A549 (cell line): Measurements from ENCODE around the gene TSGA10. TPM values are rescaled to one million over a fixed set of nuclear protein-coding genes. Genes with fewer than 3 reads are reported as not detected.

Experiments
- ATAC-seq, 2 experiments: fragments of 200-7000 bp in 1 of 2; fragments of >200 bp in 1 of 2; cut with Nextera tagmentation in 1 of 2; cut with Tn5 transposase in 1 of 2; 3 replicates each; pipeline versions ENCODE4 v1.8.0 to v1.9.1; 2018 to 2020; ENCODE audit warnings: mild to moderate bottlenecking in 1 of 2, moderate library complexity in 1 of 2
- CTCF ChIA-PET: fragments of 300-600 bp; sonication (Branson Sonifier 250); formaldehyde crosslinking; extraction: SDS; loops from one replicate; lab custom pipeline; 2021; ENCODE audit warnings: antibody characterized with exemption, inconsistent platforms; lab: Yijun Ruan, JAX
- POLR2A ChIA-PET: fragments of 350-600 bp; formaldehyde crosslinking; extraction: SDS; loops from one replicate; lab custom pipeline; 2021; ENCODE audit warnings: antibody characterized with exemption, inconsistent platforms; lab: Yijun Ruan, JAX
- DNase-seq, 2 experiments: peaks; one replicate each; pipeline versions ENCODE4 v3.0.0 to v3.0.0-alpha.2; 2011 to 2016; ENCODE audit warnings: low read depth in 1 of 2, low spot score in 1 of 2
- FAIRE-seq: peaks from 2 replicates; lab custom pipeline; 2011; peaks lifted over from hg19 to GRCh38; lab: Jason Lieb, UNC
- H3K27ac ChIP-seq, 2 experiments: fragments of >200 bp; sonication (Bioruptor Twin); formaldehyde crosslinking; 3 replicates each; pipeline ENCODE4 v1.5.1; 2016 to 2017
- H3K4me1 ChIP-seq: fragments of >200 bp; sonication (Bioruptor Twin); formaldehyde crosslinking; 3 replicates; pipeline ENCODE4 v1.6.1; 2016
- H3K4me2 ChIP-seq: fragments of >200 bp; sonication (Bioruptor Twin); formaldehyde crosslinking; 3 replicates; pipeline ENCODE4 v1.6.1; 2016
- H3K4me3 ChIP-seq: fragments of >200 bp; sonication (Bioruptor Twin); formaldehyde crosslinking; 3 replicates; pipeline ENCODE4 v1.5.1; 2016
- H3K9me3 ChIP-seq: fragments of >200 bp; sonication (Bioruptor Twin); formaldehyde crosslinking; 3 replicates; pipeline ENCODE4 v1.6.1; 2016
- BHLHE40 ChIP-seq: IDR thresholded peaks from 2 replicates; pipeline ENCODE4 v1.6.1; 2012; ENCODE audit warnings: low read depth, low read length, inconsistent platforms
- CBX8 ChIP-seq: fragments of 200-600 bp; sonication (generic); IDR thresholded peaks from 2 replicates; pipeline ENCODE4 v1.6.1; 2016
- CEBPB ChIP-seq, 2 experiments: fragments of >200 bp in 1 of 2; sonication (Bioruptor Twin) in 1 of 2; formaldehyde crosslinking in 1 of 2; IDR thresholded peaks; 2 replicates each; pipeline ENCODE4 v1.6.1; 2012 to 2016
- EHF ChIP-seq: fragments of 250-450 bp; sonication (Bioruptor Pico); IDR thresholded peaks from 2 replicates; pipeline ENCODE4 v1.5.0; 2020; ENCODE audit warnings: mild to moderate bottlenecking
- EP300 ChIP-seq, 2 experiments: fragments of >200 bp; sonication (Bioruptor Twin); formaldehyde crosslinking; IDR thresholded peaks; 2 replicates in 1 of 2; 3 replicates in 1 of 2; pipeline ENCODE4 v1.6.1; 2016 to 2017
- FOSB ChIP-seq: fragments of 250-450 bp; sonication (Bioruptor Pico); IDR thresholded peaks from 2 replicates; pipeline ENCODE4 v1.5.0; 2020; ENCODE audit warnings: mild to moderate bottlenecking, moderate library complexity
- FOSL2 ChIP-seq, 2 experiments: fragments of 450-650 bp in 1 of 2; fragments of >200 bp in 1 of 2; sonication (Bioruptor Twin) in 1 of 2; formaldehyde crosslinking; IDR thresholded peaks; 2 replicates each; pipeline versions ENCODE4 v1.5.0 to v1.6.1; 2016 to 2020; ENCODE audit warnings: mild to moderate bottlenecking in 1 of 2, moderate library complexity in 1 of 2
- HOXA7 ChIP-seq: fragments of 250-450 bp; sonication (Bioruptor Pico); IDR thresholded peaks from 2 replicates; pipeline ENCODE4 v1.5.0; 2020; ENCODE audit warnings: mild to moderate bottlenecking, moderate library complexity
- JUN ChIP-seq, 2 experiments: fragments of >200 bp; sonication (Bioruptor Twin); formaldehyde crosslinking; IDR thresholded peaks; 2 replicates in 1 of 2; 3 replicates in 1 of 2; pipeline ENCODE4 v1.6.1; 2016 to 2017
- KDM5A ChIP-seq: fragments of 200-600 bp; sonication (generic); IDR thresholded peaks from 2 replicates; pipeline ENCODE4 v1.6.1; 2016; ENCODE audit warnings: antibody characterized with exemption, mild to moderate bottlenecking
- MAFK ChIP-seq: fragments of 450-650 bp; IDR thresholded peaks from 2 replicates; pipeline ENCODE4 v1.6.1; 2014; ENCODE audit not compliant: partially characterized antibody
- MYC ChIP-seq: IDR thresholded peaks from 2 replicates; pipeline ENCODE4 v1.6.1; 2012; ENCODE audit warnings: mild to moderate bottlenecking, inconsistent platforms, low read length, improper control_type of control experiment, borderline replicate concordance
- NFE2L2 ChIP-seq: fragments of 150-350 bp; conservative IDR thresholded peaks from 2 replicates; pipeline ENCODE4 v1.6.1; 2014; ENCODE audit warnings: low read length
- PHF8 ChIP-seq: fragments of 200-600 bp; sonication (generic); IDR thresholded peaks from 2 replicates; pipeline ENCODE4 v1.6.1; 2016; ENCODE audit warnings: low read depth, mild to moderate bottlenecking, antibody characterized with exemption, moderate library complexity, borderline replicate concordance
- POLR2A ChIP-seq: IDR thresholded peaks from 2 replicates; pipeline ENCODE4 v1.6.1; 2012; ENCODE audit warnings: mild to moderate bottlenecking, low read length
- POLR2AphosphoS2 ChIP-seq: conservative IDR thresholded peaks from 2 replicates; pipeline ENCODE4 v1.6.1; 2012; ENCODE audit warnings: low read length, improper control_type of control experiment, inconsistent platforms
- SMC3 ChIP-seq: fragments of >200 bp; sonication (Bioruptor Twin); formaldehyde crosslinking; IDR thresholded peaks from 3 replicates; pipeline ENCODE4 v1.6.1; 2018; ENCODE audit warnings: inconsistent platforms
- ZC3H11A ChIP-seq: fragments of 450-650 bp; IDR thresholded peaks from 2 replicates; pipeline ENCODE4 v1.6.1; 2014; ENCODE audit warnings: antibody characterized with exemption, mild to moderate bottlenecking
- ZSCAN20 ChIP-seq: fragments of 250-450 bp; sonication (Bioruptor Pico); IDR thresholded peaks from 2 replicates; pipeline ENCODE4 v1.8.0; 2022; ENCODE audit warnings: mild to moderate bottlenecking, moderate library complexity
- WGBS: methylation state at CpG from one replicate; pipeline ENCODE4 v1.1.6; 2017; ENCODE audit errors: missing lambda C conversion rate; 5-methylcytosine and 5-hydroxymethylcytosine counted together
- polyA plus RNA-seq, 4 experiments: library from polyadenylated mRNA; depleted of rRNA in 3 of 4; stranded (reverse); fragments of >200 nt; fragmentation: RNase III in 1 of 4; extraction: RNeasy Plus Mini Kit Qiagen cat#74134 plus additional on column Dnase treatment in 1 of 4; gene quantifications; 2 replicates in 3 of 4; 3 replicates in 1 of 4; pipeline ENCODE4 v1.2.3, GENCODE V29; 2011 to 2017
- TF ChIP-seq, protein P1 (sequence below): IDR thresholded peaks from 2 replicates; pipeline ENCODE4 v1.6.1; 2012
- TF ChIP-seq, protein P2 (sequence below): fragments of 450-650 bp; IDR thresholded peaks from 2 replicates; pipeline ENCODE4 v1.6.1; 2014; ENCODE audit warnings: antibody characterized with exemption
- TF ChIP-seq, protein P3 (sequence below): fragments of 200-600 bp; sonication (generic); IDR thresholded peaks from 2 replicates; pipeline ENCODE4 v1.6.1; 2016; ENCODE audit warnings: antibody characterized with exemption, mild to moderate bottlenecking, moderate library complexity
- TF ChIP-seq, protein P4 (sequence below): IDR thresholded peaks from 2 replicates; pipeline ENCODE4 v1.6.1; 2012; ENCODE audit warnings: low read depth, borderline replicate concordance

TSGA10 gene
- polyA plus RNA-seq, 2 of the 4 experiments (the other 2 are of a cell fraction), result 4.2 to 4.3 TPM

DNA sequence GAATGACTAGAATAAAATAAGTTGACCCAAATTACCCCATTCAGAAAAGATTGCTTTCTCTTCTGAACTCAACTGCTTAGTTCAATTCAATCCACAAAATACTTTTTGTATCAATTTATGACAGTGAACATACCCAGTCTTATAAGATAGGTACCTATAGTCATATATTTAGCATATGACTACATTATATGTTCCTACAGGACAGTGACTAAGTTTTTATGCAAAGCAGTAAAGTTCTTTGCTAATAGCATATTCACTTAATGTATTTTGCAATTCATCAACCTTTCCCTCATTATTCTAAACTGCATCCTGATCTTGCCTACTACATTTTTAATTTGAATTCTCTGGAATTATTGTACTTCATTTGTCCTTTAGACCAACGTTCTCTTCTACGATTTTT lies 43.5 kb downstream of the TSGA10 start:
- 32% methylated on average over 2 of the region's 2 CpGs for WGBS
- H3K27ac ChIP-seq, result no peak overlapping the region
- no peak overlapping the region for H3K4me3 ChIP-seq
- no peak overlapping the region for H3K4me2 ChIP-seq
- CTCF ChIA-PET, result no interaction called here
- H3K4me1 ChIP-seq, result 0 out of 3 replicates have a peak, but pooled peaks cover 4% of the 10 kb centered on the region
- TF ChIP-seq MYC (no peak), ZSCAN20 (CRISPR knock-in tag) (no peak)
- ATAC-seq (no peak), FAIRE-seq (no peak), DNase-seq (no peak)
- POLR2A ChIA-PET, result no interaction called here
- no peaks in the 10 kb centered on the region for H3K9me3 ChIP-seq

DNA sequence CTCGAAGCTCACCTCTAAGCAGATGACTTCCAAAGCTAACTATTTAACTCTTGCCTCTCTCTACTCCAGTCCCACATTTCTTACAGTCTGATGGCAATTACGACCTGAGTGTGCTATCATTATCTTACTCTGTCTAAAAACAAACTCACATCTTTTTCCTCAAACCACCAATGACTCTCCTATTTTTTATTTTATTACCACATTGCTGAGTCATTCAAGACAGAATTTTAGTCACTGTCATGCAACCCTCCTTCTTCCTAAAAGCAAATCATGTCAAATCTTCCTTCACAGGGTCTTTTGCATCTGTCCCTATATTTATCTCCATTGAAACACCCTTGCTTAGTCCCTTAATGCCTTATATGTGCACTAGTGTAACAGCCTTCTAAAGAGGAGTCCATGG lies 47.8 kb downstream of the TSGA10 start:
- TF ChIP-seq MAFK (peak; percentile 57), KDM5A (no peak), NFE2L2 (peak; percentile 67)
- TF ChIP-seq, protein P1, sequence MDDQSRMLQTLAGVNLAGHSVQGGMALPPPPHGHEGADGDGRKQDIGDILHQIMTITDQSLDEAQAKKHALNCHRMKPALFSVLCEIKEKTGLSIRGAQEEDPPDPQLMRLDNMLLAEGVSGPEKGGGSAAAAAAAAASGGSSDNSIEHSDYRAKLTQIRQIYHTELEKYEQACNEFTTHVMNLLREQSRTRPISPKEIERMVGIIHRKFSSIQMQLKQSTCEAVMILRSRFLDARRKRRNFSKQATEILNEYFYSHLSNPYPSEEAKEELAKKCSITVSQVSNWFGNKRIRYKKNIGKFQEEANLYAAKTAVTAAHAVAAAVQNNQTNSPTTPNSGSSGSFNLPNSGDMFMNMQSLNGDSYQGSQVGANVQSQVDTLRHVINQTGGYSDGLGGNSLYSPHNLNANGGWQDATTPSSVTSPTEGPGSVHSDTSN, result no peak
- TF ChIP-seq, protein P2, sequence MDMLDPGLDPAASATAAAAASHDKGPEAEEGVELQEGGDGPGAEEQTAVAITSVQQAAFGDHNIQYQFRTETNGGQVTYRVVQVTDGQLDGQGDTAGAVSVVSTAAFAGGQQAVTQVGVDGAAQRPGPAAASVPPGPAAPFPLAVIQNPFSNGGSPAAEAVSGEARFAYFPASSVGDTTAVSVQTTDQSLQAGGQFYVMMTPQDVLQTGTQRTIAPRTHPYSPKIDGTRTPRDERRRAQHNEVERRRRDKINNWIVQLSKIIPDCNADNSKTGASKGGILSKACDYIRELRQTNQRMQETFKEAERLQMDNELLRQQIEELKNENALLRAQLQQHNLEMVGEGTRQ, result no peak
- CTCF ChIA-PET, result no interaction called here
- ATAC-seq (no peak), FAIRE-seq (no peak), DNase-seq (no peak)
- no peak overlapping the region for H3K27ac ChIP-seq
- no peaks in the 10 kb centered on the region for H3K9me3 ChIP-seq
- H3K4me2 ChIP-seq, result no peak overlapping the region
- WGBS, result 35% methylated on average over 2 of the region's 2 CpGs
- H3K4me1 ChIP-seq, result 0 out of 3 replicates have a peak, but pooled peaks cover 4% of the 10 kb centered on the region
- H3K4me3 ChIP-seq, result no peak overlapping the region
- POLR2A ChIA-PET, result no interaction called here

DNA sequence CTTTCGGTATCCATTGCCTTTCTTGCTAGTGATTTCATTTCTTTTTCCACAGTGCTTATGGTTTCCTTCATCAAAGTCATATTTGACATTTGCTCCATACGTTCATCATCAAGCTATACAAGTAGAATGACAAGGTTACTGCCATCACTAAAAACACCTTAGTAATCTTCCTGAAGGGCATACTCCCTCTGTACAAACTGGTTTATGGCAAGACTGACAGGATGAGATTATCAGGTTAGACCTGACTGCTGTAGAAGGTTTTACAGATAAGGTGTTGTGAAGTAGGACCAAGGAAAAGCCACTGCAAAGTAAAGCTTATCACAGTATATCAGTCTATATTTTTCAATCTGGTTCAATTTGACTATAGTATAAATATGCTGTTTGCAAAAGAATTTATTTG lies 50.7 kb downstream of the TSGA10 start:
- ChIA-PET CTCF (interaction anchor here (0.7 to 1.0 kb wide), 2 partner anchors 42 to 63 kb away, joined by 3 read pairs; no protein-coding TSS in a partner anchor), POLR2A (no interaction called here)
- TF ChIP-seq CEBPB (IDR thresholded peaks at IDR 0.05), result no peak
- no peak for TF ChIP-seq ZC3H11A
- DNase-seq (no peak), ATAC-seq (no peak), FAIRE-seq (no peak)
- H3K4me1 ChIP-seq, result 0 out of 3 replicates have a peak, but pooled peaks cover 4% of the 10 kb centered on the region
- WGBS, result 69% methylated on average over 2 of the region's 2 CpGs
- no peak overlapping the region for H3K4me2 ChIP-seq
- H3K9me3 ChIP-seq, result no peaks in the 10 kb centered on the region
- H3K27ac ChIP-seq, result no peak overlapping the region
- no peak overlapping the region for H3K4me3 ChIP-seq

DNA sequence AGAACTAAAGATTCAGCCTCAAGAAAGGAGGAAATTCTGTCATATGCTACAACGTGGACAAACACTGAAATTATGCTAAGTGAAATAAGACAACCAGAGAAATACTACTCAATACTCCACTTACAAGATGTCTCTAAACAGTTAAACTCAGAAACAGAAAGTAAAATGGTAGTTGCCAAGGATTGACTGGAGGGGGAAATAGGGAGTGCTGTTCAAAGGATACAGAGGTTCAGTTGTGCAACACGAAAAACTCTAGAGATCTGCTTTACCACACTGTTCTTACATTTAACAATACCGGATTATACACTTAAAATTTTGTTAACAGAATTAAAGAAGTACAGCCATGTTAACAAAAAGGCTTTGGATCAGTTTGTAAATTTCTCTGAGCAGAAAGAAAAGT lies 53.0 kb downstream of the TSGA10 start:
- ATAC-seq (peak; percentile 51 to 54; a peak in 3 of 6 replicates), DNase-seq (no peak), FAIRE-seq (no peak)
- CTCF ChIA-PET, result no interaction called here
- TF ChIP-seq BHLHE40 (no peak), SMC3 (no peak), POLR2A (no peak), HOXA7 (CRISPR knock-in tag) (no peak)
- Histone ChIP-seq H3K4me2 (no peak overlapping the region), H3K4me3 (no peak overlapping the region), H3K4me1 (no peaks in the 10 kb centered on the region), H3K27ac (no peak overlapping the region), H3K9me3 (no peaks in the 10 kb centered on the region)
- POLR2A ChIA-PET, result no interaction called here
- 19% methylated on average over 3 of the region's 3 CpGs for WGBS

DNA sequence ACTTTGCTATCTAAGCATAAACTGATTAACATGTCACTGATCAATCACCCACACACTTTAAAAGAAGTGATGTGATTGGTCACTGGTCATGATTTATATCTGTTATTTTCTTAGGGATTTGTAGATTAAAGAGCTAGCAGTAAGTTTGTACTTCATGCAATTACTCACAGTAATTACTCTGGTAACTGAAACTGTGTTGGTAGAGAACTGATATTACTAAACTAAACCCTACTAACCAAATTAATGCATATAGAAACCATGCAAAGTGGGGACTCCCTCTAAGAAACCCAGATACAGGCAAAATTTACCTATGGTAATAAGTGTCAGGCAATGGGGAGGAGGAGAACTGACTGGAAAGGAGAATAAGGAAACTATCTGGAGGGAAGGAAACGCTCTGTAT lies 58.0 kb downstream of the TSGA10 start:
- ChIA-PET POLR2A (no interaction called here), CTCF (no interaction called here)
- H3K9me3 ChIP-seq, result peaks cover 13% of the 10 kb centered on the region
- DNase-seq (no peak), FAIRE-seq (no peak), ATAC-seq (no peak)
- H3K4me2 ChIP-seq, result no peak overlapping the region
- H3K27ac ChIP-seq, result no peak overlapping the region
- H3K4me3 ChIP-seq, result no peak overlapping the region
- no peaks in the 10 kb centered on the region for H3K4me1 ChIP-seq
- WGBS, result 74% methylated on average over 1 of the region's 1 CpG
- TF ChIP-seq CBX8, result no peak
- TF ChIP-seq PHF8, result no peak
- TF ChIP-seq NFE2L2, result no peak
- no peak for TF ChIP-seq FOSB (CRISPR knock-in tag)
- no peak for TF ChIP-seq FOSL2 (IDR thresholded peaks at IDR 0.05)
- no peak for TF ChIP-seq FOSL2 (CRISPR knock-in tag; IDR thresholded peaks at IDR 0.05)
- no peak for TF ChIP-seq BHLHE40
- TF ChIP-seq, protein P3, sequence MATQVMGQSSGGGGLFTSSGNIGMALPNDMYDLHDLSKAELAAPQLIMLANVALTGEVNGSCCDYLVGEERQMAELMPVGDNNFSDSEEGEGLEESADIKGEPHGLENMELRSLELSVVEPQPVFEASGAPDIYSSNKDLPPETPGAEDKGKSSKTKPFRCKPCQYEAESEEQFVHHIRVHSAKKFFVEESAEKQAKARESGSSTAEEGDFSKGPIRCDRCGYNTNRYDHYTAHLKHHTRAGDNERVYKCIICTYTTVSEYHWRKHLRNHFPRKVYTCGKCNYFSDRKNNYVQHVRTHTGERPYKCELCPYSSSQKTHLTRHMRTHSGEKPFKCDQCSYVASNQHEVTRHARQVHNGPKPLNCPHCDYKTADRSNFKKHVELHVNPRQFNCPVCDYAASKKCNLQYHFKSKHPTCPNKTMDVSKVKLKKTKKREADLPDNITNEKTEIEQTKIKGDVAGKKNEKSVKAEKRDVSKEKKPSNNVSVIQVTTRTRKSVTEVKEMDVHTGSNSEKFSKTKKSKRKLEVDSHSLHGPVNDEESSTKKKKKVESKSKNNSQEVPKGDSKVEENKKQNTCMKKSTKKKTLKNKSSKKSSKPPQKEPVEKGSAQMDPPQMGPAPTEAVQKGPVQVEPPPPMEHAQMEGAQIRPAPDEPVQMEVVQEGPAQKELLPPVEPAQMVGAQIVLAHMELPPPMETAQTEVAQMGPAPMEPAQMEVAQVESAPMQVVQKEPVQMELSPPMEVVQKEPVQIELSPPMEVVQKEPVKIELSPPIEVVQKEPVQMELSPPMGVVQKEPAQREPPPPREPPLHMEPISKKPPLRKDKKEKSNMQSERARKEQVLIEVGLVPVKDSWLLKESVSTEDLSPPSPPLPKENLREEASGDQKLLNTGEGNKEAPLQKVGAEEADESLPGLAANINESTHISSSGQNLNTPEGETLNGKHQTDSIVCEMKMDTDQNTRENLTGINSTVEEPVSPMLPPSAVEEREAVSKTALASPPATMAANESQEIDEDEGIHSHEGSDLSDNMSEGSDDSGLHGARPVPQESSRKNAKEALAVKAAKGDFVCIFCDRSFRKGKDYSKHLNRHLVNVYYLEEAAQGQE, result no peak
- TF ChIP-seq POLR2A, result no peak
- TF ChIP-seq JUN (IDR thresholded peaks at IDR 0.05), result no peak
- TF ChIP-seq CEBPB (IDR thresholded peaks at IDR 0.05), result no peak
- TF ChIP-seq EHF, result no peak
- TF ChIP-seq, protein P4, sequence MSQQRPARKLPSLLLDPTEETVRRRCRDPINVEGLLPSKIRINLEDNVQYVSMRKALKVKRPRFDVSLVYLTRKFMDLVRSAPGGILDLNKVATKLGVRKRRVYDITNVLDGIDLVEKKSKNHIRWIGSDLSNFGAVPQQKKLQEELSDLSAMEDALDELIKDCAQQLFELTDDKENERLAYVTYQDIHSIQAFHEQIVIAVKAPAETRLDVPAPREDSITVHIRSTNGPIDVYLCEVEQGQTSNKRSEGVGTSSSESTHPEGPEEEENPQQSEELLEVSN, result no peak
- TF ChIP-seq POLR2AphosphoS2, result no peak
- TF ChIP-seq EP300 (IDR thresholded peaks at IDR 0.05), result no peak
